Skeletal muscle tissue (tissue), 4 donors: ENCODE measurements around the gene CA6. TPM values are rescaled to one million over a fixed set of nuclear protein-coding genes. Genes with fewer than 3 reads are reported as not detected.
"Not testable (repeated sequence)": the region's sequence is repeated elsewhere in the genome, so short reads cannot be mapped to it uniquely, and the experiment has no call there.

ENCODE experiments used
- H3K27ac ChIP-seq: one replicate; pipeline ENCODE4 v1.7.0; 2013; ENCODE audit warnings: mild to moderate bottlenecking, low read depth, low read length, inconsistent platforms
- H3K27me3 ChIP-seq, 3 donors: one replicate each; pipeline ENCODE4 v1.7.0; 2013; ENCODE audit warnings: low read length in 3 of 3; ENCODE audit not compliant: control insufficient read depth in 3 of 3, insufficient read depth in 3 of 3
- H3K36me3 ChIP-seq, 3 donors: one replicate each; pipeline ENCODE4 v1.7.0; 2013; ENCODE audit warnings: low read length in 3 of 3; ENCODE audit not compliant: control insufficient read depth in 3 of 3, insufficient read depth in 3 of 3
- H3K4me1 ChIP-seq, 3 donors: one replicate each; pipeline ENCODE4 v1.7.0; 2013; ENCODE audit warnings: low read length in 3 of 3, mild to moderate bottlenecking in 3 of 3; ENCODE audit not compliant: control insufficient read depth in 3 of 3, insufficient read depth in 3 of 3
- H3K4me3 ChIP-seq, 3 donors: one replicate each; pipeline ENCODE4 v1.7.0; 2013; ENCODE audit warnings: low read length in 3 of 3
- H3K9ac ChIP-seq, 3 donors: one replicate each; pipeline ENCODE4 v1.7.0; 2013; ENCODE audit warnings: low read length in 3 of 3, mild to moderate bottlenecking in 3 of 3, moderate library complexity in 2 of 3, low read depth in 1 of 3
- H3K9me3 ChIP-seq, 3 donors: one replicate each; pipeline ENCODE4 v1.7.0; 2013; ENCODE audit warnings: low read length in 3 of 3; ENCODE audit not compliant: control insufficient read depth in 3 of 3
- total RNA-seq: library from RNA; depleted of rRNA; stranded (reverse); fragments of >200 nt; gene quantifications from one replicate; pipeline ENCODE4 v1.2.3, GENCODE V29; 2014
- donor health status: Osteomylitis.

The CA6 gene
- not detected for total RNA-seq

DNA sequence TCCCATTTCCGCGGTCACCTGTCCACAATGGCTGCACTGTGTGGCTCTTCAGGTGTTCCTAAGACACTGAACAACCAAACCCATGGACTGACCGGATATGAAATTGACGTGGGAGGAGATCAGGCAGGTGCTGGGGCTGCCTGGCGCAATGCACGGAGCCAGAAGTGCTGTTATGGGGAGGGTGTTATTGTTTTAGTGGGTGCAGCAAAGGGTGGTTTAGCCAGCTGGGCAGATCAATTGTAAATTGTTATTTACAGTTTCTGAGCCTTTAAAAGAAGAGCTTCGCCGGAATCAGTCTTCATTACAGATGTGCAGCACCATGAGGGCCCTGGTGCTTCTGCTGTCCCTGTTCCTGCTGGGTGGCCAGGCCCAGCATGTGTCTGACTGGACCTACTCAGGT, at the start of gene CA6:
Gene CA6 (plus strand): TSS at position 301 of the 400 bp plus-strand sequence. CDS start 19 bp downstream, at position 320.
- Histone ChIP-seq H3K36me3 (no peaks in the 10 kb centered on the region), H3K4me1 (peaks cover 0 to 6% (median 0%) of the 10 kb centered on the region in 3 donors), H3K27ac (no peak within 1 kb of the TSS), H3K9me3 (no peaks in the 10 kb centered on the region), H3K4me3 (no peak within 1 kb of the TSS), H3K27me3 (no peaks in the 10 kb centered on the region), H3K9ac (no peak within 1 kb of the TSS)

DNA sequence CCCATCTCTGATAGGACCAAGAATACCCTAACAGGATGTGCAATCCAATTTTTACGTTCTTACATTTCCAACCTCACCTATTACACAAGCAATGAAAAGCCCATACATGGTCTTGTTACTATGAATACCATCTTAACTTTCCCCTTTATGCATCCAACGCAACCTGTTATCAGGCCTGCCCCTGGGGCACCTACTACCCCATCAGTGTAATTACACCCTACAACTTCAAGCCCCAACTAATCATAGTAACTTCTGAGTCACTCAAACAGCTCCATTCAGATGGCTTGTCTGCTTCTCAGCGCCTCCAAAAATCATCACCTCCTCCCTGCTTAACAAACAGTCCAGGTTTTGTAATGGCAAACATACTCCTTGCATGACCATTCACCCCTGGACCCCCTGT, 48.9 kb upstream of the CA6 start:
- not testable (repeated sequence) for H3K4me3 ChIP-seq, H3K9me3 ChIP-seq, H3K27ac ChIP-seq, H3K36me3 ChIP-seq, H3K9ac ChIP-seq, H3K4me1 ChIP-seq, H3K27me3 ChIP-seq

GRCh38 chr1:8897505-8897904, 48.2 kb upstream of the CA6 start:
- H3K27ac ChIP-seq, H3K27me3 ChIP-seq, H3K9ac ChIP-seq, H3K4me1 ChIP-seq, H3K36me3 ChIP-seq, H3K9me3 ChIP-seq, H3K4me3 ChIP-seq: not testable (repeated sequence)

- H3K9ac ChIP-seq, H3K36me3 ChIP-seq, H3K27ac ChIP-seq, H3K4me1 ChIP-seq, H3K9me3 ChIP-seq, H3K4me3 ChIP-seq, H3K27me3 ChIP-seq: not testable (repeated sequence)
Observed at GRCh38 chr1:8898418-8898817, 47.2 kb upstream of the CA6 start.

- Histone ChIP-seq H3K4me1 (peaks cover 0 to 3% (median 2%) of the 10 kb centered on the region in 3 donors), H3K27ac (no peak overlapping the region), H3K9ac (no peak overlapping the region)
Observed at GRCh38 chr1:8899046-8899445, 46.6 kb upstream of the CA6 start.

GRCh38 chr1:8900684-8901083, 45.0 kb upstream of the CA6 start:
- not testable (repeated sequence) for H3K4me3 ChIP-seq, H3K4me1 ChIP-seq, H3K9me3 ChIP-seq, H3K27me3 ChIP-seq, H3K36me3 ChIP-seq, H3K27ac ChIP-seq, H3K9ac ChIP-seq

More at GRCh38 chr1:8899046-8899445, 46.6 kb upstream of the CA6 start:
- Histone ChIP-seq H3K36me3 (no peaks in the 10 kb centered on the region), H3K27me3 (no peaks in the 10 kb centered on the region), H3K9me3 (no peaks in the 10 kb centered on the region), H3K4me3 (no peak overlapping the region)

DNA sequence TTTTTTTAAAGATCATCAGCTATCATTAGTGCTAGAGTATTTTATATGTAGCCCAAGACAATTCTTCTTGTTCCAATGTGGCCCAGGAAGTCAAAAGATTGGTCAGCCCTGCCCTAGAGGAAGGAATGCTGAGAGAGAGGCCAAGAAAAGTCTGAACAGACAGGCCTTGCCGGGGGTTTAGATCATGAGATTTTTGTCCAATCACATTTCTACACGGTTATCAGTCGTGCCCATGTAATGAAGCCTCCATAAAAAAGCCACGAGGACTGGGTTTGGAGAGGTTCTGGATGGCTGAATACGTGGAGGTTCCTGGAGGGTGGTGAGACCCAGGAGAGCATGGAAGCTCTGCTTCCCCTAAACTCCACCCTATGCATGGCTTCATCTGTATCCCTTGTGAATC, 42.9 kb upstream of the CA6 start:
- no peak overlapping the region for H3K4me3 ChIP-seq
- H3K9me3 ChIP-seq, result no peaks in the 10 kb centered on the region
- H3K9ac ChIP-seq, result no peak overlapping the region
- peaks cover 0 to 5% (median 3%) of the 10 kb centered on the region in 3 donors for H3K4me1 ChIP-seq
- H3K27me3 ChIP-seq, result no peaks in the 10 kb centered on the region
- H3K36me3 ChIP-seq, result no peaks in the 10 kb centered on the region
- H3K27ac ChIP-seq, result no peak overlapping the region

DNA sequence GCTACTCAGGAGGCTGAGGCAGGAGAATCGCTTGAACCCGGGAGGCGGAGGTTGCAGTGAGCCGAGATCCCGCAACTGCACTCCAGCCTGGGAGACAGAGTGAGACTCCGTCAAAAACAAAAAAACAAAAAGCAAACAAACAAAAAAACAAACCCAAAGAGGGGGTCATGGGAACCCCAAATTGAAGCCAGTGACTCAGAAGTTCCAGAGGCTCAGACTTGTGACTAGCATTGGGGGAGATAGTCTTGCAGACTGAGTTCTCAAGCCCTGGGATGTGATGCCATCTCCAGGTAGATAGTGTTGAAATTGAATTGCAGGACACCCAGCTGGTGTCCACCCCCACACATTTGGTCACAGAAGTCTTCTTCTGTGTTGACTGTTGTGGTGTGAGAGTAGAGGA, 42.3 kb upstream of the CA6 start:
- Histone ChIP-seq H3K9ac (no peak overlapping the region), H3K4me1 (peaks cover 0 to 5% (median 3%) of the 10 kb centered on the region in 3 donors), H3K9me3 (no peaks in the 10 kb centered on the region), H3K27ac (no peak overlapping the region), H3K4me3 (no peak overlapping the region), H3K27me3 (no peaks in the 10 kb centered on the region), H3K36me3 (no peaks in the 10 kb centered on the region)

- Histone ChIP-seq H3K9ac (no peak overlapping the region), H3K27me3 (no peaks in the 10 kb centered on the region), H3K27ac (no peak overlapping the region), H3K36me3 (no peaks in the 10 kb centered on the region), H3K9me3 (no peaks in the 10 kb centered on the region), H3K4me1 (peaks cover 0 to 5% (median 3%) of the 10 kb centered on the region in 3 donors), H3K4me3 (no peak overlapping the region)
Observed at GRCh38 chr1:8903908-8904650, 41.6 kb upstream of the CA6 start.

DNA sequence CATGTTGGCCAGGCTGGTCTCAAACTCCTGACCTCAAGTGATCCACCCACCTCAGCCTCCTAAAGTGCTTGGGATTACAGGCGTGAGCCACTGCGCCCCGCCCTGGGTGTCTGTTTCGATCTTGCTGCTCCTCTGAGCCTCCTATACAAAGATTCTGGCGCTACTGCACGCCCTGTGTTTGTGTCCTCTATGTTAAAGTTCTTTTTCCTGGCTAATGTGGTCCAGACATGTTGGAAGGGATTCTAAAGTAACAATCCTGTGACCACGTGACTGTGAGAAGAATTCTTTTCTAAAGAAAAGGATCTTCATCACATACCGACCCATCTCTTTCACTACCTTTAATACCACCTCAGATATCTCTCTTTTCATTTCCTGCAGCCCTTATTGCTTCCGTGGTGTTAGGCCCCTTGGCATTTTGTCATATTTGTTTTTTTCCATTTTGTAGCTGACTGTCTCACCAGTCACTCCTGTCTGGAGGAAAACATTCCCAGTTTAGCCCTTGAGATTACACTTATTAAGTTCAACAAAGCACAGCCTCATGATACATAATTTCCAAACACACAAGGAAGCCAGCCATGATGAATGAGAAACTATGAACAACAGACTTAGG, 40.0 kb upstream of the CA6 start:
- Histone ChIP-seq H3K9ac (no peak overlapping the region), H3K27ac (peak overlapping the region; percentile 12), H3K9me3 (no peaks in the 10 kb centered on the region), H3K4me3 (no peak overlapping the region), H3K4me1 (peaks cover 0 to 5% (median 3%) of the 10 kb centered on the region in 3 donors), H3K36me3 (no peaks in the 10 kb centered on the region), H3K27me3 (no peaks in the 10 kb centered on the region)
